Vagina (tissue), 2 donors: ENCODE measurements around the gene RPH3AL.

Source experiments
- POLR2A ChIP-seq, 2 donors: fragments of 450-650 bp; IDR thresholded peaks; one replicate each; pipeline ENCODE4 v1.6.1; 2017; ENCODE audit warnings: antibody characterized with exemption in 2 of 2, mild to moderate bottlenecking in 2 of 2, moderate library complexity in 2 of 2
- TF ChIP-seq, protein P1 (sequence below), 3 experiments: fragments of 450-650 bp in 2 of 3; fragments of 200-600 bp in 1 of 3; sonication (generic) in 1 of 3; IDR thresholded peaks; one replicate each; pipeline ENCODE4 v1.5.1; 2017 to 2019; ENCODE audit warnings: antibody characterized with exemption in 3 of 3, mild to moderate bottlenecking in 2 of 3, moderate library complexity in 2 of 3

DNA sequence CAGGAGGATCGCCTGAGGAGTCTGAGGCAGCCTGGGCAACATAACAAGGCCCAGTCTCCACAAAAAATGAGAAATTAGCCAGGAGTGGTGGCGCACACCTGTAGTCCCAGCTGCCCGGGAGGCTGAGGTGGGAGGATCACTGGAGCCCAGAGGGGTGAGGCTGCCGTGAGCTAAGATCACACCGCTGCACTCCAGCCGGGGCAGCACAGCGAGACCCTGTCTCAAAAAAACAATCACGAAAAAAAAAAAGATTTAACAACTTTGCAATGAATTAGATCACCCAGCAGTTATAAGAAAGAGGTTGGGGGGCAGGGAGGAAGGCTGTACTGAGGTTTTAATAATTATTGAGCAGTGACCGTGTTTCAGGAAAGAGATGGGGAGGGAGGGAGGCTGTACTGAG is 49.4 kb downstream of the RPH3AL start:
- TF ChIP-seq POLR2A (IDR thresholded peaks at IDR 0.05) = no peak
- TF ChIP-seq, protein P1, sequence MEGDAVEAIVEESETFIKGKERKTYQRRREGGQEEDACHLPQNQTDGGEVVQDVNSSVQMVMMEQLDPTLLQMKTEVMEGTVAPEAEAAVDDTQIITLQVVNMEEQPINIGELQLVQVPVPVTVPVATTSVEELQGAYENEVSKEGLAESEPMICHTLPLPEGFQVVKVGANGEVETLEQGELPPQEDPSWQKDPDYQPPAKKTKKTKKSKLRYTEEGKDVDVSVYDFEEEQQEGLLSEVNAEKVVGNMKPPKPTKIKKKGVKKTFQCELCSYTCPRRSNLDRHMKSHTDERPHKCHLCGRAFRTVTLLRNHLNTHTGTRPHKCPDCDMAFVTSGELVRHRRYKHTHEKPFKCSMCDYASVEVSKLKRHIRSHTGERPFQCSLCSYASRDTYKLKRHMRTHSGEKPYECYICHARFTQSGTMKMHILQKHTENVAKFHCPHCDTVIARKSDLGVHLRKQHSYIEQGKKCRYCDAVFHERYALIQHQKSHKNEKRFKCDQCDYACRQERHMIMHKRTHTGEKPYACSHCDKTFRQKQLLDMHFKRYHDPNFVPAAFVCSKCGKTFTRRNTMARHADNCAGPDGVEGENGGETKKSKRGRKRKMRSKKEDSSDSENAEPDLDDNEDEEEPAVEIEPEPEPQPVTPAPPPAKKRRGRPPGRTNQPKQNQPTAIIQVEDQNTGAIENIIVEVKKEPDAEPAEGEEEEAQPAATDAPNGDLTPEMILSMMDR (IDR thresholded peaks at IDR 0.05) = no peak
